NCI-H446 (cell line): ENCODE results near the gene SORCS1.

Source experiments
- DNase-seq, 2 experiments: peaks; one replicate each; lab custom pipeline; 2025; lab: John Stamatoyannopoulos, UW

SORCS1 gene

DNA sequence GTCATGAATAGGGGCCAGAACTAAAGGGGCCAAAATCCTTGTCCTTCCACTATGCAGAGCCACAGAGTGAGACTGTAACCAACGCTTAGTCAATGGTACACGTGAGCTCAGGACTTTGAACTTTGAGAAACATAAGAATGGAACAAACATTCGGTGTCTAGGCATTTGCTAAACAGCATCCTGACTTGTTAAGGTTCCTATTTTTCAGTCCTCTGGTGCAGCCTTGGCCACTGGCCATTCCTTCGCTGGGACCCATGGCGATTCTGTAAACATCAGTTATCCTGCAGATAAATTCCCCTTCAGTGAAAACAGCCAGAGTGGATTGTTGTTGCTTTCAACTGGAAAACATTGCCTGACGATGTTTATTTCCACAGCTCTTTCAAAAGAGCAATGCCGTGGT is 266.8 kb downstream of the SORCS1 start:
- DNase-seq: no peak

DNA sequence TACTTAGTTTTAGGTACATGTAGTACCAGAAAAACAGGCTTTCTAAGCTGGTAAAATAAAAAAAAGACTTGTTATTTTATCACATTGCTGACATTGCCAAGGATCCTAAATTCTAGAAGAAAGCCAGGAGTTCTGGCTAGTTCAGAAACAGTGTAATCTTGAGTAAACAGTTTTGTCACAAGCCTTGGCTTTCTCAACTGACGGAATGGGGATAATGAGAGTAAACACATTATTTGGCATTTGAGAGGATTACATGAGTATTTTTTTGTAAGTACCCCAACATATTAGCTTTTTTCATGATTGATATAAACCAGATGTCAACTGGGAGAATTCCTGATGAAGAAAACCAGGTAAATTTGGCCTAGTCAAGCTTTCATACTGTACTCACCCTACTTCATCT is 269.8 kb downstream of the SORCS1 start:
- no peak for DNase-seq

DNA sequence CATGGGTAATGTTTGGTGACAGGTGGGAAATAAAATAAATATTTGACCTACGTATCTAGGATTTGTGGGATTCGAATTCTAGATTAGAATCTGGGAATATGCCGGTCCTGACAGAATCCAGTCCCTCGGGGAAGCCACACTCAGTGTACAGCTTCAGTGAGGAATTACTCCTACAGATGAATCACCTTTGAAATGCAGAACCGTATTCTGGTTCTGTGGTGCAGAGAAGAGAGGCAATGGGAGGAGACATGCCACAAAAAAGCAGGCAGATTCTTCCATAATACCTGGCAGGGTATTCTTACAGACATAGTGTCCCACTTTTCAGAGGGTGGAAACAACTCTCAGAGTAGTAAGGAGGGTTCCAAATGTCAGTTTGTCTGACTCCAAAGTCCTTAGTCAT is 286.9 kb downstream of the SORCS1 start:
- no peak for DNase-seq

DNA sequence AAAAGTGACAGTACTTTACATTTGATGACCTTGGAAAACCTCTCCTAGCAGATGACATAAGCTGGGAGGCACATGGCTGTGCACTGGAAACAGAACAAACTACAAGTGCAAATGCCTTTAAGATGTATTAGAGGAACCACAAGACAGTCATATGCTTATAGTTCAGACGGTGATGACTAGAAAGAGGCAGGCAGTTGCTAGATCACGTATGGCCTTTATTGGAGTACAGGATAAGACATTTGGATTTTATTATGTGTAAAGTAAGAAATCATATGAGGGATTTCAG is 290.0 kb downstream of the SORCS1 start:
- no peak for DNase-seq

DNA sequence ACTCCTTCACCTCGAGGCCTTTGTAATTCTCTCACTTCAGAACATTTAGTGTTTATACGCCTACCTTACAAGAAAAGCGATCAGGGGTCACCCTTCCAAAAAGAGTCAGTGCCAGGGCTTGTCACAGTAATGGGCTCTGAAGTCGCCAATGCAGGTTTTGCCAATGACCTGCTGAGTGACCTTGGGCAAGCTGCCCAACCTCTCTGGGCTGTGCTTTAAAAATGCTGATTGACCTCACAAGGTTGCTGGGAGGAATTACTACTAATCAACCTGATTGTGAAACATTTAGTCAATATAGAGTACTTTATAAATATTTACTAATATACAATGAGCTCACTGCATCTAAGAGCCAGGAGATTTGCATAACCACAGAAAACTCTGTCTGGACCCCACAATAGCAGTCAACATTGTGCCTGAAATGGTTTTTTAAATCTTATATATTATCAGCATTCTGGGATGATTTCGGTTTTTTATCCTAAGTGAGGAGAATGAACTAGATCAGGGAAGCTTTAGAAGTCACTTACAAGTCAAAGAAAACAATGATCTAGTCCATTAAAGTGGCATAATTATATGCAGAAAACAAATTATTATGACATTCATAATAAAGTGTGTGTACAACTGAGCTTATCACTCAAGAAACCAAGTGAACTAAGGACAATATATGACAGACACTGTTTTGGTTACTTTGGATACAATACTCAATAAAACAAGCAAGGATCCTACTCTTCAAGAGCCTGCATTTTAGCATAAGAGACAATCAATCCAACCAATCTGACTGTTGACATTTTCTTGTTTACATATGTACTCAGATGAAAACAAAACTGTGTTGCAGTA is 290.5 kb downstream of the SORCS1 start:
- DNase-seq: no peak

DNA sequence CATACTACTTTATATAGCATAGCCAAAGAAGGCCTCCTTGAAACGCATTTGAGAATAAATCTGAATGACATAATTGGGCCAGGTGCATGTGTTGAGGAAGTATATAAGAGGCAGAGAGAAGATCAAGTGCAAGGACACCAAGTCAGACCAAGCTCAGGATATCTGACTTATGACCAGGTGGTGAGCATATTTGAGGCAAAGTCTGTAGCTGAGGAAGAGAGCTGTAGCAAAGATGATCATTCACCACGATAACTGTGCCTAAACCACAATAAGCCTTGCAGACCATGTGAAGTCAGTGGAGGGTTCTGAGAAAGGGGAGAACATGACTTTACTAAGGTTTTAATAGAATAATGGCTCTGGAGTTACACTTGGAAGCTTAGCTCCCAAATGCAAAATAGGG is 292.3 kb downstream of the SORCS1 start:
- no peak for DNase-seq

DNA sequence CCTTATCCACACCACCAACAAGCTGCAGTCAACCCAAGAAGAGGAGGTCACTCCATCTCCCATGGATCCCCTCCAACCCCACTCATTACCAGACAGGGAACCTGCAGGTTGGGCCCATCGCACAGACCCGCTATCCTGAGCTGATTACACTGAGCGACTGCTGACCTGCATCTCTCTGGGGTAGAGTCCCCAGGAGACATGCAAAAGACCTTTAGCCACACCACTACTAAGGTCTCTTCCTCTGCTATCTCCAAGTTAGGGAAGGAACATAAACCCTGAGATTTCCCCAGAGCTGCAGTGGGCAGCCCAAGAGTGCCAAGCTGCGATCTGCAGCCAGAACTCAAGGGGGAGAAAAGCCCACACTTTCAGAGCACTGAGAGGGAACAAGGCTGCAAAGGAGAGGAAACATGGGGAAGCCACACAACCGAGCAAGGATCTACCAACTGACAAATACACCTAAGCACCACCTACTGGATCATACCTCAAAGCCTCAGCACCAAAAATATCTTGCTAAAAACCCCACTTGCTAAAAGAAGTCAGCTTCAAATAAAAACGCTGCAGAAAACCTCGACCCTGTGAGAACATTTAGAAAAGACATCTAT is 298.2 kb downstream of the SORCS1 start:
- DNase-seq: no peak

DNA sequence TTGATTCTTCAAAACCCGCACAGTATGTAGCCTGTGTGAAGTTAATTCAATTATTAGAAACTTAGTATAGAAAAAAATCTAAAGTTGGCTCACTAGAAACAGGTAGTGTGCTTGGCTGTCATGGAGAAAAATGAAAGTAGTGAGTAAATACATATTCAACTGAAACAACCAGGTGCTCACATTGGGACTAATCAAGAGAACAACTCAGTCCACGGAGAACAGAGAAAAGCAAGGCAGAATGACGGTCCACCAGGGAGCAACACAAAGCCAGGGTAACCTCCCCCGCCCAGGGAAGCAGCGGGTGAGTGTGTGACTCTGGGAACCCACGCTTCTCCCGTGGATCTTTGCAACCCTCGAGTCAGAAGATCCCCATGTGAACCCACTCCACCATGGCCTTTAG is 300.5 kb downstream of the SORCS1 start:
- no peak for DNase-seq

DNA sequence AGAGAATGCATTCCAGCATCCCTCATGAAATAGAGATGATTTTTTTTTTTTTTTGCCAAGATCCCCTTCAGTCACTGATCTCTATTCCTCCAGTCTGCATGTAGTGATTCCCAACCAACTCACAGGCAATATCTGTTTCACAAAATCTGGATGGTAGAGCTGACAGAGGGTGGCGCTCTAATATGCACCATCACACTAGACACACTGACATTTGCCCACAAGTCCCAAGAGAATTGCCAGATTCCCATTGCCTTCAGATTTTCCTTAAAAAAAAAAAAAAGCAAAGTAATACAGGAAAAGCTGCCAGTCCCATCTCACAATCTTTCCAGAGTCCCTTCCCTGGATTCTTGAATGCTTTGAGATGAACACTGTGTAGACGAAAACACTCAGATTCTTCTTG is 301.0 kb downstream of the SORCS1 start:
- no peak for DNase-seq

DNA sequence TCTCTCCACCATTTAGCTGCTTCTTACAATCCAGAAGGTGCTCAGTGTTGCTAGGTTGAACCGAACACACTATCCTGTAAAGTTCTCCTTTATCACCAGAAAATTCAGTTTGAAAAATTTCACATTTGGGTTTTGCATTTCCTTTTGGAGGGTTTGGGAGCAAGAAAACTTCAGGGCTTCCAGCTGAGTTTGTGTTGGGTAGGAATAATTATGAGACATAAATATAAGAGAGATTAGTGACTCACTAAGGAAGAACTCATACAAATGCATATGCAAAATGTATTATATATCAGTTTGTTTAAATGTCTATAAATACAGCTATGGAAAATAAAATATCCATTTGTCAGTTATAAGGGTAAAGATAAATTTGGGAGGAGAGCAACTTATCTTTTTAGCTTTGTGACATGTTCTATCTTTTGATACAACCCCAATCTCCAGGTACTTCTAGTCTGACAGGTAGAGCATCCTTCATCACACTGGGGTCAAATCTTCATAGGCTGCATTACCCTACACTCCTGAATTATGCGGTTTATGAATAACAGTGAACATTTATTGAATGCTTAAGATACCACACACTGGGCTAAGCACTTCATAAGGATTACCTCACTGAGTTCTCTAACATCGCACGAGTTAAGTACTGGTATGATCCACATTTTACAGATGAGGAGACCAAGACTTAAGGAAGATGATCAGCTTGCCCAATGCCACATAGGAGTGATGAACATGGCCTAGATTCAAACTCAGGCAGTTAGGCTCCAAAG is 304.4 kb downstream of the SORCS1 start:
- no peak for DNase-seq

DNA sequence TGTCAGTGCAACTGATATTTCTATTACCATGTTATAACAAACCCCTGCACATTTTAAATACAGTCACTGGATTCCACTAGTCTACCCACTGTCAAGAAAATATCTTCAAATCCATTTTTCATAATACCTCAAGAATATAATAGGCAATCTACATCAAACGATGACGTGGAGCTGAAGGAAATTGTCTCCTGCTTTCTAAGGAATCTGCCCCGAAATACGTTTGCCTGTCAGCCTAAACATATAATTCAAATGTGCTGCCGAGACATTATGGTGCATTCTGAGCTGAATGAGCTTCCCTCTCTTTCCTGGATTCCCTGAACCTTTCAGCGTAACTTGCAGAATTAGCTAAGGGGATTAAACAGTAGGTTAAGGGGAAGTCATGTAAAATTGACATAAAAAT is 306.8 kb downstream of the SORCS1 start:
- DNase-seq: no peak

DNA sequence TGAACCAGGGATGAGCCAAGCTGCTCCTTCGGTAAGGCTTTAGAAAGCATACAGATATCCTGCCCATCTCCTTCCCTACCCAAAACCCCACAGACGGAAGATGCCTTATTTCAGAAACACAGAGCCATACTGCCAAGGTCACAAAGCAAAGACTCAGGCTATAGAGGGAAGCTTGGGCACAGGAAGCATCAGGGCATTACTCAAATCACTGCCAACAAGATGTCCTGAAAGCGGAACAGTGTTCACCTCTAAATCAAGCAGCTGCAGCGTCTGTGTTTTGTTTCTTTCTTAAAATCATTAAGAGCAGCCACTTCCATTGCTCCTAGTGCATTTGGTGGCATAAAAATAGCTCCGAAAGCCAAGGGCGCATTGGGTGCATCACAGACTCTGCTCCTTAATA is 307.3 kb downstream of the SORCS1 start:
- DNase-seq: no peak

DNA sequence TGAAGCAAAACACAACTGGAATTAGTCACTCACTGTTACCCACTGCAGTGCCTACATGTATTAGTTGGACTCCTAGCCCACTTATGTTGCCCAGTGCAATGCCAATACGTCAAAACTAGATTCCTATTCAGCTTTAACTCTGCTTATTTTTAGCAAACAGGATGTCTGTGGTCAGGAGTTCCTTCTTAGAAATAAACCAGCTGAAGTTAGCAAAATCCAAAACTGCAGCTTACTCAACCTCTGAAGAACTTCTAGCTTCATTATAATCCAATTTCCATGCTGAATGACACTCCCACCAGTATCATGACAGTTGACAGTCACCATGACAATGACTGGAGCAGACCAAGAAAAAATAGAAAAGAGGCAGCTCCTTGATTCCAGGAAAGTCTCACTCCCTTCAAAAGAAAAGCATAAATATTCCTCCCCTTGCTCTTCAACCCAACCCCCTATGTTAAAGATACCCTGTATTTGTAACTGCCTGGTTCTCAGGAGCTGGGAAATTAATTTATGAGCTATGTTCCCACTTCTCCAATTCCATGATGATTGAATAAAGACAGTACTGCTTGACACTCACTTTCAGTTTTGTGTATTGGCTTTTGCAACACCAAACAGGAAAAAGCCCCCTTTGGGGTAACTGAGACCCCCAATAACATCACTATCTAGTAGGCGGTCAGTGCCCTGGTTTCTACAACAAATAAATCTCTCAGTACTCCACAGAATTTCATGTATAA is 327.4 kb downstream of the SORCS1 start:
- DNase-seq: no peak

DNA sequence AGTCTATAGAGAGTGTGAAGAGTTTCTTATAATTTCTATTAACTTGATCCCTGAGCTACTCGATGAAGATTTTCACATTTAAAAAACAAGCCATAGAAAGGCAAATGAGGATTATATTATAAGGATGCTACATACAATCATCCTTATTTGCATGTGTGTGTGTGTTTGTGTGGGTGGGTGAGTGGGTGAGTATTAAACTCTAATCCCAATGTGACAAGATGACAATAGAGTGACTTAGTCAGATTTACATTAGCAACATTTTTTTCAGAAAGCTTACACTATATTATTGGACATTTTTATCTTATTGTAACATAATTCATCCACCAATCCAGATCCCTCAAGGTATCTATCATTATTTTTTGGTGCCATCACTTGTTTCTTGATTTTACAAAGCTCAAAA is 331.7 kb downstream of the SORCS1 start:
- no peak for DNase-seq

DNA sequence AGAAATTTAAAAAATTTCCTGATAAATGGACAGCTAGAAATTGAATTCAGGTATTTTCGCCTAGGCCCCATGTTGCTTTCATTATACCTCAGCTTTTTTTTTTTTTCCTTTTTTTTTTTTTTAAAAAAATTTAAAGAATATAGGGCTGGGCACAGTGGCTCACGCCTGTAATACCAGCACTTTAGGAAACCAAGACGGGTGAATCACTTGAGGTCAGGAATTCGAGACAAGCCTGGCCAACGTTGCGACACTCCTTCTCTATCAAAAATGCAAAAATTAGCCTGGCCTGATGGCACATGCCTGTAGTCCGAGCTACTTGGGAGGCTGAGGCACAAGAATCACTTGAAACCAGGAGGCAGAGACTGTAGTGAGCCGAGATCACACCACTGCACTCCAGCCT is 334.0 kb downstream of the SORCS1 start:
- DNase-seq: no peak

DNA sequence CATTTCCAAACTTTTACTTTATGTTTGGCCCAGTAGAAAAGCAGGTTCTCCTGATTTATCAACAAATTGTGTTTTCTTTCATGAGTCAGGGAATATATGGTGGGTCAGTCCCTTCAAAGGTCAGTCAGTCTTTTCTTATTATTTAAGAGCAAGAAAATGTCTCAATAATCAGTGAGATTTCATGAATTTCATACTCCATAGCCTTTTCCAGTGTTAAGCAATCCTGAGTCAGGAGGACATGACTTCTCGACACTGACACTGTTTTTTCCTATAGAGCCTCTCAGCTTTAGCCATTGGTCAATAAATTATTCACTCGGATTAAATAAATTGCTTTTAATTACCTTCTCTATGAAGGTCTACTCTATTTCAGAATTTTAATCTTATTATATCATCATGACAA is 334.5 kb downstream of the SORCS1 start:
- no peak for DNase-seq

DNA sequence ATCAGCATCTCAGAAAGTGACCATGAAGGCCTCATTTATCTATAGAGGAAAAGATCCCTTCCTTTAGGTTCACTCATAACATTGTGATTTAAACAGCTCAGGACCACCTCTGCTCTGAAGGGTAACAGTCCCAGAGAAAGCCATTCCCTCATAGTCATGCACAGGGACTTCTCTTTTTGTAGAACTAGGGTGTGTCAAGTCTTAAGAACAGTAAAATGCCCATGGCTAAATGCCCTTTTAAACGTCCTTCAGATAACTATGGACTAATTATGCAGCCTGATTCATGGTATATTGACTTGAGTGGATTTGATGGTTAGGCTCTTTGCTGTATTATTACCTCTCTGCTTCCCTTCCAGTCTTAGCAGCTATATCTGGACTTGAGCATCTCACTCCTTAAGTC is 337.8 kb downstream of the SORCS1 start:
- no peak for DNase-seq

DNA sequence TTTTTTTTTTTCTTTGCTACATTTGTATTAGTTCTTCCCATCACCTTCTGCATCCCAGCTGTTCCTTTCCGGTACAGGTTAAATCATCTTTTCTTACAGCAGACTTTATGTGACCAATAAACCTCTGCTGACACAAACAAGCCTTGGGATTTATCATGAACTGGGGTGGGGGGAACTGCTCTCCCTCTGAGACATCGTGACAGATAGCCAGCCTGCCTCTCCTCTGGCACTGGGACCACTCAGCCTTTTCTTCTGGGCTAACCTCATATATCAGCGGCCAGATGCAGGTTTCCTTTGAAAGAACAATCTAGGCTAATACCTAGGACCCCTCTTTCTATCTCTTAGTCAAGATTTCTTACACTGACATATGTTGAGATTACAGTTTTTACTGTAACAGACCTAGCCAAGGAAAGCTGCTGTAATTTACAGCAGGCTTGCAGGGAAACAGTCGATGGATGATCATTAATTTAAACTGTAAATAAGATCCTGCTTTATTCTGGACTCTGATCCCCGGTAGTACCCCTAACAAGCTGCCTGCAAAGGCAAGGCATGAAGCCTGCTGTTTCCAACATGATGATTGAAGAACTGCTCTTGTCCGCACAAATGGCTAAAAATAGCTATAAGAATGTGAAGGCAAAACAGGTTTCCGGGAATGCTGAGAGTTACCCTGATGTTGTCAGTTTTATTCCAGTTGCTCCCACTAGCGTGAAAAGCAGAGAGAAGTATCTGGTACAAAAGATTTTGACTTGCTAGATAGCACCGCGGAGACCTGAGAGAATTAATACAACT is 338.7 kb downstream of the SORCS1 start:
- DNase-seq: no peak

DNA sequence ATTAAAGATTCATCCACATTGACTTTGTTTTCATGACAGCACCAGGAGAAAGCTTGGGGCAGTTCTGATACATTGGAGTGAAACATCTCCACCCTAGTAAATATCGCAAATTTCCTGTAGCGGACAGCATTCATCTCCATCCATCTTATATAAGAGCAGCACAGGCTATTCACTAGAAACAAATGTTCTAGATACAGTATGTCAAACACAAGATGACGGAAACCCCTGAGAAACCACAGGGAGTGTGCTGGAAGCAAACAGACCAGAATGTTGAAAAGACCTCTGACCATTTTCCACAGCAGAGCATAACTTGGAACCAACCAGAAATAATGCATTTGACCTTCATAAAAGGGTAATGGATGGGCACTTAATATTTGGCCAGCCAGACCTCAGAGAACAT is 343.9 kb downstream of the SORCS1 start:
- DNase-seq: no peak

DNA sequence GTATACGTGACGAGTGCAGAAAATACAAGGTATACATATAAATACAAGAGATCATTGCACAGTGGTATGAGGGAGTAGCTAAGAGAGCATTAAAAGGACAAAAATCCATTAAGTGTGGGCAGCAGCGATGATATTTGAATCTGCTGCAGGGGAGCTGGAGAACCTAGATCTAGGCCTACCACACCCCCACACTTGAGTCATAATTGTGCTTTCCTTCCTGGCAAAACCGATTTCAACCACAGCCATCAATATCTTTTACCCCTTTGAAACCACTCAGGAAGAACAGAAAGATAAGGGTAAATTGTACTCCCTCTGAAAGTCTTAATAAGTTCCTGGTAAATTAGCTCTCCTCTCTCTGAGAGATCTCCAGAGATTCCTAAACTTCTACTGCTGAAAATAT is 345.0 kb downstream of the SORCS1 start:
- DNase-seq: no peak

DNA sequence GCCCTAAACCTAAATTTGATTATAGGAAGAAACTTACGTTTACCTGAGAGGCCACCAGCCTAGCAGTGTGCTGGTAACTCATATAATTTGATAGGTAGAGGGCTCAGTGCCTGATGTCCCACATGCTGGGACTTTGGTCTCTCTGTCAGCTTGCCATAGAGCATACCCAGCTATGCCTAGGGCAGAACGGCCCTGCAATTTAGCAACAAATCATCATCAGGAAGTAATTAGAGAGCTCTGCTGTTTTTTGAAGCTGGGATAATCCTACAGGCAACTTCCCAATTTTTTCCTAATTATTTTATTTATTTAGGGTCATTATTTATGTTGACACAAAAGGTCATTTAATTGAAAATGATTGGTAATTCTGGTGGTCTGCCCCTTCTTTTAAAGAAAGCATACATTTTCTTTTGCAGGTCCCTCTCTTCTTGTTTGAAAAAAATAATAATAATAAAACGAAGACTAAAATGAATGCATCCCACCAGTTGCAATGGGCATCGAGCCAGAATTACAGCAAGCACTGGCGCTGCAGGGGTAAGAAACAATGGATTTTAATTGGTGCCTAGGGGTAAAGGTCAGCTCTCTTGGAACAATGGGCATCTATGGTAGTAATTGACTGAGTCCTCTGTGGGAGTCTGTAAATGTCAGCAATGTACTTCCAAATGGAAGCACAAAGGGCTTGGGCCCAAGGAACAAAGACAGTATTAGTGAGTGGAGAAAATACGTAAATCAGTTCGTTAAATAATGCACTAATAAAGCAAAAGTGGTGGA is 348.0 kb downstream of the SORCS1 start:
- no peak for DNase-seq
